NCI-H69 (cell line): ENCODE measurements around the gene CARD14.

ENCODE experiments used
- DNase-seq: peaks from one replicate; lab custom pipeline; 2025; lab: John Stamatoyannopoulos, UW

The CARD14 gene

GRCh38 chr17:80169784-80170500 is at the start of gene CARD14:
Gene CARD14 (plus strand): TSS chr17:80170030. CDS start chr17:80181439, 11,409 bp downstream.
- DNase-seq = no peak

GRCh38 chr17:80122026-80122575 is 47.7 kb upstream of the CARD14 start:
- DNase-seq = no peak

- DNase-seq = no peak
These were observed 46.8 kb upstream of the CARD14 start for GRCh38 chr17:80122926-80123505.

GRCh38 chr17:80123791-80124190 is 46.0 kb upstream of the CARD14 start:
- DNase-seq = no peak

GRCh38 chr17:80124351-80124981 is 45.4 kb upstream of the CARD14 start:
- peak; percentile 49 for DNase-seq

GRCh38 chr17:80125656-80126448 is 44.0 kb upstream of the CARD14 start:
- no peak for DNase-seq

- no peak for DNase-seq
These were observed 43.4 kb upstream of the CARD14 start for GRCh38 chr17:80126449-80126715.

- peak; percentile 21 for DNase-seq
These were observed 40.7 kb upstream of the CARD14 start for GRCh38 chr17:80129006-80129565.

GRCh38 chr17:80130992-80131391 is 38.8 kb upstream of the CARD14 start:
- DNase-seq = no peak

GRCh38 chr17:80132906-80133625 is 36.8 kb upstream of the CARD14 start:
- DNase-seq = no peak

- DNase-seq = no peak
These were observed 36.2 kb upstream of the CARD14 start for GRCh38 chr17:80133626-80133970.

GRCh38 chr17:80137131-80137530 is 32.7 kb upstream of the CARD14 start:
- no peak for DNase-seq

- no peak for DNase-seq
These were observed 30.9 kb upstream of the CARD14 start for GRCh38 chr17:80138856-80139426.

GRCh38 chr17:80141463-80142165 is 28.2 kb upstream of the CARD14 start:
- DNase-seq = no peak

GRCh38 chr17:80142929-80143328 is 26.9 kb upstream of the CARD14 start:
- no peak for DNase-seq

GRCh38 chr17:80145076-80146075 is 24.5 kb upstream of the CARD14 start:
- no peak for DNase-seq

- peak; percentile 68 for DNase-seq
These were observed 23.5 kb upstream of the CARD14 start for GRCh38 chr17:80146121-80147034.
